SU-DHL-6 (cell line): ENCODE results near the gene GABRB1.

ENCODE experiments used
- H2AFZ ChIP-seq: fragments of 200-600 bp; sonication (generic); 2 replicates; pipeline ENCODE4 v1.6.1; 2014; ENCODE audit warnings: low read depth, mild to moderate bottlenecking, moderate library complexity, mixed read lengths, antibody characterized with exemption, low read length; ENCODE audit not compliant: severe bottlenecking
- H3F3A ChIP-seq: fragments of 200-600 bp; shearing (Covaris generic); 2 replicates; pipeline ENCODE4 v1.6.0; 2016; ENCODE audit warnings: antibody characterized with exemption, mild to moderate bottlenecking; ENCODE audit not compliant: insufficient read depth
- H3K27ac ChIP-seq: fragments of 200-600 bp; sonication (generic); 2 replicates; pipeline ENCODE4 v1.5.1; 2016; ENCODE audit warnings: low read depth, mild to moderate bottlenecking, low read length, moderate library complexity, mixed read lengths
- H3K27me3 ChIP-seq: fragments of 200-600 bp; sonication (generic), shearing (Covaris generic); 2 replicates; pipeline ENCODE4 v1.6.0; 2014; ENCODE audit warnings: mild to moderate bottlenecking, low read length
- H3K36me3 ChIP-seq: fragments of 200-600 bp; sonication (generic); 2 replicates; pipeline ENCODE4 v1.6.1; 2014; ENCODE audit warnings: mild to moderate bottlenecking, low read length, mixed read lengths
- H3K4me2 ChIP-seq: fragments of 300-600, 200-600 bp; shearing (Covaris generic), sonication (generic); 2 replicates; pipeline ENCODE4 v1.6.0; 2014; ENCODE audit warnings: low read length, low read depth, mild to moderate bottlenecking; ENCODE audit not compliant: poor library complexity, severe bottlenecking
- H3K4me3 ChIP-seq: fragments of 200-600 bp; sonication (generic); 2 replicates; pipeline ENCODE4 v1.5.1; 2014; ENCODE audit warnings: antibody characterized with exemption, low read length, mild to moderate bottlenecking, mixed read lengths; ENCODE audit not compliant: insufficient read depth, poor library complexity, severe bottlenecking
- H3K79me2 ChIP-seq: fragments of 200-600 bp; sonication (generic); 2 replicates; pipeline ENCODE4 v1.6.1; 2014; ENCODE audit warnings: mild to moderate bottlenecking, low read length, moderate library complexity; ENCODE audit not compliant: insufficient read depth
- H3K9ac ChIP-seq: fragments of 200-600 bp; sonication (generic); 2 replicates; pipeline ENCODE4 v1.7.0; 2014; ENCODE audit warnings: mild to moderate bottlenecking, low read length
- H3K9me2 ChIP-seq: fragments of 200-600 bp; sonication (generic); replicated peaks from 2 replicates; pipeline ENCODE4 v1.6.1; 2014; ENCODE audit warnings: low read length; ENCODE audit not compliant: insufficient read depth
- H3K9me3 ChIP-seq: fragments of 200-600 bp; sonication (generic); 2 replicates; pipeline ENCODE4 v1.6.1; 2014; ENCODE audit warnings: low read length, mixed read lengths; ENCODE audit not compliant: insufficient read depth
- H4K20me1 ChIP-seq: fragments of 200-600 bp; sonication (generic); 2 replicates; pipeline ENCODE4 v1.6.1; 2014; ENCODE audit warnings: low read depth, mild to moderate bottlenecking, antibody characterized with exemption, low read length, moderate library complexity, mixed read lengths
- CTCF ChIP-seq: fragments of 200-600 bp; sonication (generic); IDR thresholded peaks from one replicate; pipeline ENCODE4 v1.5.1; 2017; ENCODE audit warnings: antibody characterized with exemption, mild to moderate bottlenecking, low read length, moderate library complexity; ENCODE audit not compliant: insufficient read depth, poor library complexity, severe bottlenecking
- EZH2phosphoT487 ChIP-seq: fragments of 200-600 bp; sonication (generic), shearing (Covaris generic); conservative IDR thresholded peaks from 2 replicates; pipeline ENCODE4 v1.6.1; 2018; ENCODE audit warnings: mild to moderate bottlenecking, antibody characterized with exemption, low read length, moderate library complexity, mixed read lengths

GABRB1 gene

GRCh38 chr4:47367761-47368160 is 336.4 kb downstream of the GABRB1 start:
- no peaks in the 10 kb centered on the region for H3K27me3 ChIP-seq
- H3F3A ChIP-seq: no peaks in the 10 kb centered on the region
- no peak overlapping the region for H3K4me3 ChIP-seq
- no peak overlapping the region for H2AFZ ChIP-seq
- H3K79me2 ChIP-seq: no peaks in the 10 kb centered on the region
- H4K20me1 ChIP-seq: no peaks in the 10 kb centered on the region
- H3K4me2 ChIP-seq: no peak overlapping the region
- H3K9ac ChIP-seq: no peak overlapping the region
- no peaks in the 10 kb centered on the region for H3K36me3 ChIP-seq
- H3K9me2 ChIP-seq: no peaks in the 10 kb centered on the region
- H3K9me3 ChIP-seq: no peaks in the 10 kb centered on the region
- H3K27ac ChIP-seq: no peak overlapping the region
- TF ChIP-seq EZH2phosphoT487 (no peak), CTCF (no peak)

- no peak overlapping the region for H2AFZ ChIP-seq
- no peaks in the 10 kb centered on the region for H3K9me3 ChIP-seq
- H3K9me2 ChIP-seq: no peaks in the 10 kb centered on the region
- no peaks in the 10 kb centered on the region for H3K27me3 ChIP-seq
- no peak overlapping the region for H3K27ac ChIP-seq
- H3K4me3 ChIP-seq: no peak overlapping the region
- H4K20me1 ChIP-seq: no peaks in the 10 kb centered on the region
- H3K4me2 ChIP-seq: no peak overlapping the region
- H3K79me2 ChIP-seq: no peaks in the 10 kb centered on the region
- TF ChIP-seq EZH2phosphoT487 (no peak), CTCF (no peak)
- no peaks in the 10 kb centered on the region for H3F3A ChIP-seq
- no peak overlapping the region for H3K9ac ChIP-seq
- H3K36me3 ChIP-seq: no peaks in the 10 kb centered on the region
Observed at GRCh38 chr4:47368211-47368610, 336.8 kb downstream of the GABRB1 start.

GRCh38 chr4:47372561-47372960 is 341.2 kb downstream of the GABRB1 start:
- H3K36me3 ChIP-seq: no peaks in the 10 kb centered on the region
- no peaks in the 10 kb centered on the region for H3K9me3 ChIP-seq
- H3K79me2 ChIP-seq: no peaks in the 10 kb centered on the region
- H3K9me2 ChIP-seq: no peaks in the 10 kb centered on the region
- no peak overlapping the region for H2AFZ ChIP-seq
- no peak overlapping the region for H3K9ac ChIP-seq
- no peaks in the 10 kb centered on the region for H4K20me1 ChIP-seq
- no peak overlapping the region for H3K4me2 ChIP-seq
- no peaks in the 10 kb centered on the region for H3F3A ChIP-seq
- no peak overlapping the region for H3K4me3 ChIP-seq
- H3K27ac ChIP-seq: no peak overlapping the region
- no peak for TF ChIP-seq EZH2phosphoT487
- no peak for TF ChIP-seq CTCF
- H3K27me3 ChIP-seq: no peaks in the 10 kb centered on the region
